NT2/D1 (cell line): ENCODE measurements around the gene F5.

Source experiments
- YY1 ChIP-seq: IDR thresholded peaks from 2 replicates; pipeline ENCODE4 v1.6.1; 2011; ENCODE audit not compliant: insufficient read length, insufficient read depth
- ZNF274 ChIP-seq: IDR thresholded peaks from 2 replicates; pipeline ENCODE4 v1.6.1; 2011; ENCODE audit warnings: mild to moderate bottlenecking, low read depth, low read length

DNA sequence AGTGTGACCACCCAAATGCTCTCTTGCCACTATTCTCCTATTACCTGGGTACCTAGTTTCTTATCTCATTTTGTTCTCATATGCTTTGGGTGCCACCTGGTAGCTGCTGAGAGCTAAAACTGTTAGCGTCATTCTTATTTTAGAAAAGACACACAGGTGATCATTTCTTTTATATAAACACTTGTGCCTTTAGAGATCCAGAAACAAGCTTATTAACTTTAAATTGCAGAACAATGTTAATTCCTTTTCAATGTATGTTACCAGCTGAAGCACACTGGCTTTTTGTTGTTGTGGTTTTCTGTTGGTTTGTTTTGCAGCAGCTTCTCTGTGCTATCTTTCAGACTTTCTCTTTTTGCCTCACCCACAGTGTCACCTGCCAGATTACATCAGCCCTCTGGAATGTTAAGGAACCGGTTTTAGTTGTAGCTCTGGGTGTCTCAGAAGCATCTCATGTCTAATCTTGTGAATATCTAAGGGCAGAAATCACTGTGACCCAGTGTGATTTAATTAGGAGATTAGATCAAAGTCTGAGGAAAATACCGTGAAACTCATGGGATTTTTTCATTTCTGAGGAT lies 57.1 kb downstream of the F5 start:
- TF ChIP-seq YY1 (no peak), ZNF274 (no peak)
